HepG2 (cell line): Measurements from ENCODE around the gene AGFG1. TPM values are rescaled to one million over a fixed set of nuclear protein-coding genes. Genes with fewer than 3 reads are reported as not detected.
A peak's percentile ranks its signal among the peaks of the same experiment; 100 is the strongest.

ENCODE experiments used
- ARID4A ChIP-seq: sonication (generic); formaldehyde crosslinking; IDR thresholded peaks from 2 replicates; pipeline ENCODE4 v1.5.0; 2020; ENCODE audit warnings: mild to moderate bottlenecking, missing genetic modification reagents, borderline replicate concordance
- BCLAF1 ChIP-seq: fragments of 450-650 bp; IDR thresholded peaks from 2 replicates; pipeline ENCODE4 v1.6.1; 2017; ENCODE audit warnings: mild to moderate bottlenecking
- CREB1 ChIP-seq, 2 experiments: fragments of 450-650 bp in 1 of 2; IDR thresholded peaks; 2 replicates each; pipeline ENCODE4 v1.6.1; 2016 to 2017; ENCODE audit warnings: control low read depth in 1 of 2, mild to moderate bottlenecking in 1 of 2, missing compliant biosample characterization in 1 of 2, missing genetic modification characterization in 1 of 2
- GMEB2 ChIP-seq: IDR thresholded peaks from 2 replicates; pipeline ENCODE4 v1.6.1; 2016; ENCODE audit warnings: missing biosample characterization, missing genetic modification reagents, low read depth
- HMG20A ChIP-seq: IDR thresholded peaks from 2 replicates; pipeline ENCODE4 v1.6.1; 2016; ENCODE audit warnings: borderline replicate concordance
- ISX ChIP-seq: sonication (generic); formaldehyde crosslinking; conservative IDR thresholded peaks from 2 replicates; pipeline ENCODE4 v1.5.0; 2020; ENCODE audit warnings: missing genetic modification reagents
- KDM4B ChIP-seq: sonication (generic); formaldehyde crosslinking; IDR thresholded peaks from 2 replicates; pipeline ENCODE4 v1.4.0; 2020; ENCODE audit warnings: missing genetic modification reagents
- PCBP1 ChIP-seq: fragments of 200-400 bp; formaldehyde crosslinking; IDR thresholded peaks from 2 replicates; pipeline ENCODE4 v1.6.1; 2017; ENCODE audit warnings: mild to moderate bottlenecking, low read depth, low read length, borderline replicate concordance
- POLR2AphosphoS5 ChIP-seq: IDR thresholded peaks from 2 replicates; pipeline ENCODE4 v1.6.1; 2012; ENCODE audit warnings: low read depth, low read length
- PRPF4 ChIP-seq: fragments of 200-400 bp; formaldehyde crosslinking; IDR thresholded peaks from 2 replicates; pipeline ENCODE4 v1.6.1; 2016; ENCODE audit warnings: low read length, low read depth; ENCODE audit not compliant: poor library complexity, severe bottlenecking
- RFXANK ChIP-seq: IDR thresholded peaks from 2 replicates; pipeline ENCODE4 v1.6.1; 2016
- SRSF9 ChIP-seq: fragments of 200-400 bp; formaldehyde crosslinking; IDR thresholded peaks from 2 replicates; pipeline ENCODE4 v1.6.1; 2018; ENCODE audit warnings: borderline replicate concordance, mild to moderate bottlenecking, low read depth, low read length; ENCODE audit not compliant: insufficient read depth, poor library complexity, severe bottlenecking
- TCF7 ChIP-seq: sonication (generic); IDR thresholded peaks from 2 replicates; pipeline ENCODE4 v1.6.1; 2016; ENCODE audit warnings: antibody characterized with exemption, low read depth
- TMF1 ChIP-seq: sonication (generic); formaldehyde crosslinking; IDR thresholded peaks from 2 replicates; pipeline ENCODE4 v1.8.1; 2022; ENCODE audit warnings: low read depth, missing genetic modification reagents
- TOE1 ChIP-seq: sonication (generic); formaldehyde crosslinking; IDR thresholded peaks from 2 replicates; pipeline ENCODE4 v1.4.0; 2020; ENCODE audit warnings: mild to moderate bottlenecking, missing genetic modification reagents
- ZFP36 ChIP-seq: fragments of 150-350 bp; IDR thresholded peaks from 2 replicates; pipeline ENCODE4 v1.6.1; 2018; ENCODE audit warnings: borderline replicate concordance, low read length, low read depth; ENCODE audit not compliant: partially characterized antibody
- ZNF101 ChIP-seq: sonication (generic); formaldehyde crosslinking; IDR thresholded peaks from 2 replicates; pipeline ENCODE4 v1.4.0; 2020; ENCODE audit warnings: mild to moderate bottlenecking, low read depth, missing genetic modification reagents, borderline replicate concordance
- ZNF549 ChIP-seq: sonication (generic); formaldehyde crosslinking; IDR thresholded peaks from 2 replicates; pipeline ENCODE4 v1.5.0; 2020; ENCODE audit warnings: missing genetic modification reagents
- ZNF614 ChIP-seq: IDR thresholded peaks from 2 replicates; pipeline ENCODE4 v1.6.1; 2018; ENCODE audit warnings: missing biosample characterization, missing genetic modification reagents, inconsistent platforms, borderline replicate concordance
- ZNF7 ChIP-seq: IDR thresholded peaks from 2 replicates; pipeline ENCODE4 v1.6.1; 2016; ENCODE audit warnings: missing biosample characterization, missing genetic modification reagents
- ZNF713 ChIP-seq: sonication (generic); formaldehyde crosslinking; IDR thresholded peaks from 2 replicates; pipeline ENCODE4 v1.4.0; 2020; ENCODE audit warnings: mild to moderate bottlenecking, missing genetic modification reagents
- ZSCAN31 ChIP-seq: sonication (generic); formaldehyde crosslinking; IDR thresholded peaks from 2 replicates; pipeline ENCODE4 v1.5.0; 2020; ENCODE audit warnings: low read depth, mild to moderate bottlenecking, missing genetic modification reagents
- polyA plus RNA-seq, 8 experiments: library from polyadenylated mRNA; depleted of rRNA in 3 of 8; stranded (reverse) in 7 of 8; unstranded in 1 of 8; fragments of >200 nt; fragmentation: Illumina TruSeq in 4 of 8; extraction: Trizol in 4 of 8; gene quantifications; 2 replicates each; pipeline versions ENCODE4 v1.2.1 to v1.2.3, GENCODE V29; 2011 to 2016; ENCODE audit warnings: low read depth in 4 of 8, missing spikeins in 1 of 8, mixed read lengths in 1 of 8; ENCODE audit not compliant: insufficient read depth in 1 of 8
- total RNA-seq, 5 experiments: library from RNA; depleted of rRNA; stranded (reverse); fragments of >200 nt; fragmentation: Illumina TruSeq; extraction: Trizol; gene quantifications; 2 replicates each; pipeline ENCODE4 v1.2.3, GENCODE V29; 2016; ENCODE audit warnings: low read depth in 1 of 5

AGFG1 gene
- total and polyA plus RNA-seq, 2 of the 13 experiments (the other 11 are each of a cell fraction or from before 2014, with no cell fraction given), result 145 to 168 TPM

- TF ChIP-seq ZNF614 (CRISPR knock-in tag) (peak; percentile 96), BCLAF1 (no peak), ZNF549 (no peak), HMG20A (CRISPR knock-in tag) (peak; percentile 98), ZFP36 (no peak), PCBP1 (no peak), ZNF7 (0 out of 2 replicates have a peak, but pooled peaks have one; percentile 44), TCF7 (peak; percentile 83), PRPF4 (no peak), RFXANK (0 out of 2 replicates have a peak, but pooled peaks have one; percentile 58), KDM4B (CRISPR knock-in tag) (peak; percentile 89; the same call in 1 of the 2 replicates), ZSCAN31 (CRISPR knock-in tag) (no peak), POLR2AphosphoS5 (peak; percentile 36; the same call in 1 of the 2 replicates), ZNF101 (CRISPR knock-in tag) (no peak), GMEB2 (CRISPR knock-in tag) (peak; percentile 39; the same call in 1 of the 2 replicates), TOE1 (CRISPR knock-in tag) (peak; percentile 96; the same call in 1 of the 2 replicates), ISX (CRISPR knock-in tag) (no peak), CREB1 (IDR thresholded peaks at IDR 0.05) (no peak), CREB1 (CRISPR knock-in tag; IDR thresholded peaks at IDR 0.05) (peak; percentile 88), SRSF9 (no peak), TMF1 (CRISPR knock-in tag) (no peak), ARID4A (CRISPR knock-in tag) (peak; percentile 64; the same call in 1 of the 2 replicates), ZNF713 (CRISPR knock-in tag) (no peak)
These were observed 20.9 kb upstream of the AGFG1 start (continued) for GRCh38 chr2:227450926-227451654.
